GM12878 (cell line): ENCODE measurements around the gene KHDC1.

Experiments
- BMI1 ChIP-seq: fragments of 450-650 bp; IDR thresholded peaks from 2 replicates; pipeline ENCODE4 v1.6.1; 2016; ENCODE audit warnings: mild to moderate bottlenecking, moderate library complexity, borderline replicate concordance
- CHD2 ChIP-seq: IDR thresholded peaks from 2 replicates; pipeline ENCODE4 v1.6.1; 2011; ENCODE audit warnings: low read depth, low read length, improper control_type of control experiment, borderline replicate concordance
- CTCF ChIP-seq, 3 experiments: IDR thresholded peaks in 2 of 3; conservative IDR thresholded peaks in 1 of 3; 2 replicates each; pipeline ENCODE4 v1.5.1; 2011; ENCODE audit warnings: low read depth in 3 of 3, low read length in 3 of 3, mild to moderate bottlenecking in 3 of 3, control low read depth in 2 of 3, moderate library complexity in 2 of 3, inconsistent platforms in 1 of 3, mixed read lengths in 1 of 3; ENCODE audit not compliant: control insufficient read depth in 2 of 3, insufficient read depth in 1 of 3; ENCODE audit errors: extremely low read depth in 1 of 3
- MYC ChIP-seq: IDR thresholded peaks from 2 replicates; pipeline ENCODE4 v1.6.1; 2011; ENCODE audit warnings: mild to moderate bottlenecking, low read length, moderate library complexity, inconsistent platforms; ENCODE audit not compliant: insufficient read depth, insufficient replicate concordance, insufficient read length, severe bottlenecking
- POLR2A ChIP-seq: IDR thresholded peaks from 2 replicates; pipeline ENCODE4 v1.6.1; 2011; ENCODE audit warnings: low read depth, mild to moderate bottlenecking, low read length
- RFX5 ChIP-seq: IDR thresholded peaks from 2 replicates; pipeline ENCODE4 v1.6.1; 2011; ENCODE audit warnings: low read depth, low read length, improper control_type of control experiment
- TF ChIP-seq, protein P1 (sequence below): IDR thresholded peaks from 2 replicates; pipeline ENCODE4 v1.6.1; 2012; ENCODE audit warnings: mild to moderate bottlenecking, low read depth, low read length

- TF ChIP-seq POLR2A (no peak), BMI1 (no peak), CTCF (IDR thresholded peaks at IDR 0.05 in 2 of 3, conservative IDR thresholded peaks at IDR 0.05 in 1 of 3; ENCODE audit: control insufficient read depth in 2 of 3, extremely low read depth in 1 of 3, insufficient read depth in 1 of 3, low read depth in 3 of 3, low read length in 3 of 3) (no peak), MYC (no peak), CHD2 (no peak), RFX5 (no peak)
- TF ChIP-seq, protein P1, sequence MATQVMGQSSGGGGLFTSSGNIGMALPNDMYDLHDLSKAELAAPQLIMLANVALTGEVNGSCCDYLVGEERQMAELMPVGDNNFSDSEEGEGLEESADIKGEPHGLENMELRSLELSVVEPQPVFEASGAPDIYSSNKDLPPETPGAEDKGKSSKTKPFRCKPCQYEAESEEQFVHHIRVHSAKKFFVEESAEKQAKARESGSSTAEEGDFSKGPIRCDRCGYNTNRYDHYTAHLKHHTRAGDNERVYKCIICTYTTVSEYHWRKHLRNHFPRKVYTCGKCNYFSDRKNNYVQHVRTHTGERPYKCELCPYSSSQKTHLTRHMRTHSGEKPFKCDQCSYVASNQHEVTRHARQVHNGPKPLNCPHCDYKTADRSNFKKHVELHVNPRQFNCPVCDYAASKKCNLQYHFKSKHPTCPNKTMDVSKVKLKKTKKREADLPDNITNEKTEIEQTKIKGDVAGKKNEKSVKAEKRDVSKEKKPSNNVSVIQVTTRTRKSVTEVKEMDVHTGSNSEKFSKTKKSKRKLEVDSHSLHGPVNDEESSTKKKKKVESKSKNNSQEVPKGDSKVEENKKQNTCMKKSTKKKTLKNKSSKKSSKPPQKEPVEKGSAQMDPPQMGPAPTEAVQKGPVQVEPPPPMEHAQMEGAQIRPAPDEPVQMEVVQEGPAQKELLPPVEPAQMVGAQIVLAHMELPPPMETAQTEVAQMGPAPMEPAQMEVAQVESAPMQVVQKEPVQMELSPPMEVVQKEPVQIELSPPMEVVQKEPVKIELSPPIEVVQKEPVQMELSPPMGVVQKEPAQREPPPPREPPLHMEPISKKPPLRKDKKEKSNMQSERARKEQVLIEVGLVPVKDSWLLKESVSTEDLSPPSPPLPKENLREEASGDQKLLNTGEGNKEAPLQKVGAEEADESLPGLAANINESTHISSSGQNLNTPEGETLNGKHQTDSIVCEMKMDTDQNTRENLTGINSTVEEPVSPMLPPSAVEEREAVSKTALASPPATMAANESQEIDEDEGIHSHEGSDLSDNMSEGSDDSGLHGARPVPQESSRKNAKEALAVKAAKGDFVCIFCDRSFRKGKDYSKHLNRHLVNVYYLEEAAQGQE = no peak
Measured at GRCh38 chr6:73233048-73233447, 29.9 kb downstream of the KHDC1 start.
